Endothelial cell of umbilical vein (primary cell): Measurements from ENCODE around the gene KHDC1L. TPM values are rescaled to one million over a fixed set of nuclear protein-coding genes. Genes with fewer than 3 reads are reported as not detected.

Source experiments
- BruUV-seq: library from RNA; stranded (reverse); fragments of 400-500 nt; replicated peaks from 2 replicates; lab custom pipeline; 2021; lab: Mats Ljungman, UMichigan
- CTCF ChIA-PET: fragments of 300-600, 350-600 bp; sonication (Branson Sonifier 250); formaldehyde crosslinking; loops from one replicate; lab custom pipeline; 2021; ENCODE audit warnings: antibody characterized with exemption, inconsistent platforms; lab: Charles Lee
- POLR2A ChIA-PET: fragments of 300-600, 350-600 bp; sonication (Branson Sonifier 250); formaldehyde crosslinking; loops from one replicate; lab custom pipeline; 2021; ENCODE audit warnings: antibody characterized with exemption, inconsistent platforms; lab: Charles Lee
- DNase-seq: peaks from one replicate; pipeline ENCODE4 v3.0.0-alpha.2; 2011; ENCODE audit warnings: low read depth, low spot score
- FAIRE-seq: peaks from 2 replicates; lab custom pipeline; 2011; peaks lifted over from hg19 to GRCh38; lab: Jason Lieb, UNC
- H2AFZ ChIP-seq: 2 replicates; pipeline ENCODE4 v1.6.0; 2012; ENCODE audit warnings: low read depth, low read length, control low read depth, inconsistent platforms
- H3K27ac ChIP-seq: 2 replicates; pipeline ENCODE4 v1.5.1; 2011; ENCODE audit warnings: low read depth, mild to moderate bottlenecking, control low read depth, low read length, moderate library complexity; ENCODE audit not compliant: insufficient read depth
- H3K27me3 ChIP-seq, 2 experiments: 2 replicates each; pipeline versions ENCODE4 v1.6.0 to v1.6.1; 2011; ENCODE audit warnings: low read length in 2 of 2, mixed read lengths in 1 of 2; ENCODE audit not compliant: control insufficient read depth in 2 of 2, insufficient read depth in 2 of 2
- H3K36me3 ChIP-seq, 2 experiments: 2 replicates in 1 of 2; 3 replicates in 1 of 2; pipeline ENCODE4 v1.5.1; 2011; ENCODE audit warnings: low read length in 2 of 2, mild to moderate bottlenecking in 1 of 2, moderate library complexity in 1 of 2; ENCODE audit not compliant: control insufficient read depth in 2 of 2, insufficient read depth in 2 of 2; ENCODE audit errors: extremely low read depth in 1 of 2
- H3K4me1 ChIP-seq: 3 replicates; pipeline ENCODE4 v1.5.1; 2011; ENCODE audit warnings: mild to moderate bottlenecking, low read length; ENCODE audit not compliant: control insufficient read depth, insufficient read depth; ENCODE audit errors: extremely low read depth
- H3K4me2 ChIP-seq: 2 replicates; pipeline ENCODE4 v1.6.1; 2011; ENCODE audit warnings: low read length, control low read depth, mixed read lengths; ENCODE audit not compliant: insufficient read depth
- H3K4me3 ChIP-seq, 3 experiments: fragments of 200-600 bp in 1 of 3; sonication (generic), shearing (Covaris generic) in 1 of 3; replicated peaks in 1 of 3; 2 replicates each; pipeline ENCODE4 v1.5.1; 2011 to 2016; ENCODE audit warnings: control low read depth in 3 of 3, low read length in 3 of 3, mild to moderate bottlenecking in 2 of 3, inconsistent platforms in 1 of 3, low read depth in 1 of 3, moderate library complexity in 1 of 3; ENCODE audit not compliant: insufficient read depth in 1 of 3
- H3K79me2 ChIP-seq: 2 replicates; pipeline ENCODE4 v1.6.0; 2012; ENCODE audit warnings: low read length, inconsistent platforms; ENCODE audit not compliant: control insufficient read depth, insufficient read depth
- H3K9ac ChIP-seq: replicated peaks from 2 replicates; pipeline ENCODE3; 2011; ENCODE audit warnings: low read length, control low read depth; ENCODE audit not compliant: insufficient read depth; ENCODE audit errors: extremely low read depth
- H3K9me1 ChIP-seq: replicated peaks from 3 replicates; pipeline ENCODE4 v1.6.0; 2011; ENCODE audit warnings: mild to moderate bottlenecking, low read length; ENCODE audit not compliant: control insufficient read depth, insufficient read depth; ENCODE audit errors: extremely low read depth
- H3K9me3 ChIP-seq: replicated peaks from 2 replicates; pipeline ENCODE4 v1.5.1; 2012; ENCODE audit warnings: low read length, inconsistent platforms; ENCODE audit not compliant: control insufficient read depth, insufficient read depth
- H4K20me1 ChIP-seq: replicated peaks from 2 replicates; pipeline ENCODE3; 2011; ENCODE audit warnings: mild to moderate bottlenecking, low read length; ENCODE audit not compliant: control insufficient read depth, insufficient read depth; ENCODE audit errors: extremely low read depth
- EZH2 ChIP-seq: IDR thresholded peaks from 2 replicates; pipeline ENCODE4 v1.6.1; 2012; ENCODE audit warnings: borderline replicate concordance, low read depth, mild to moderate bottlenecking, moderate library complexity, low read length, inconsistent platforms; ENCODE audit not compliant: severe bottlenecking
- FOS ChIP-seq: IDR thresholded peaks from 2 replicates; pipeline ENCODE4 v1.6.1; 2011; ENCODE audit warnings: mild to moderate bottlenecking, low read length, moderate library complexity, borderline replicate concordance; ENCODE audit not compliant: insufficient read depth
- GATA2 ChIP-seq: IDR thresholded peaks from 2 replicates; pipeline ENCODE4 v1.7.0; 2011; ENCODE audit warnings: low read depth, mild to moderate bottlenecking, moderate library complexity, mixed read lengths, low read length; ENCODE audit not compliant: insufficient read length, insufficient read depth
- JUN ChIP-seq: IDR thresholded peaks from 2 replicates; pipeline ENCODE4 v1.6.1; 2011; ENCODE audit warnings: borderline replicate concordance, low read depth; ENCODE audit not compliant: insufficient read length, insufficient read depth
- MYC ChIP-seq: IDR thresholded peaks from one replicate; pipeline ENCODE4 v1.6.1; 2011; ENCODE audit warnings: mild to moderate bottlenecking, low read depth, low read length
- POLR2A ChIP-seq: IDR thresholded peaks from 2 replicates; pipeline ENCODE4 v1.6.1; 2012; ENCODE audit warnings: low read depth, mild to moderate bottlenecking, control low read depth, low read length
- dilution Hi-C: fragments of 300-500 bp; cut with MboI; formaldehyde crosslinking; loops from one replicate; pipeline ENCODE4 v1.15.0; 2019; ENCODE audit warnings: low sequenced_read_pairs; ENCODE audit not compliant: extremely low pct_ligation_motif_present
- intact Hi-C: fragments of 100-400 bp; cut with micrococcal nuclease; formaldehyde crosslinking; loops from one replicate; pipeline ENCODE4 v1.10.0; 2022
- polyA plus RNA-seq, 4 experiments: library from polyadenylated mRNA; depleted of rRNA in 3 of 4; stranded (reverse) in 3 of 4; unstranded in 1 of 4; fragments of >200 nt; gene quantifications; 2 replicates each; pipeline versions ENCODE4 v1.2.1 to v1.2.3, GENCODE V29; 2011 to 2012; ENCODE audit warnings: missing spikeins in 1 of 4
- total RNA-seq: library from RNA; stranded (reverse); gene quantifications from 2 replicates; pipeline ENCODE4 v1.2.3, GENCODE V29; 2021
- TF ChIP-seq, protein P1 (sequence below), 2 donors: IDR thresholded peaks; 1 replicate in 1 of 2; 2 replicates in 1 of 2; pipeline ENCODE4 v1.5.1; 2011; ENCODE audit warnings: low read length in 2 of 2, mild to moderate bottlenecking in 2 of 2, moderate library complexity in 2 of 2, control low read depth in 1 of 2, inconsistent platforms in 1 of 2, low read depth in 1 of 2; ENCODE audit not compliant: insufficient read depth in 1 of 2; ENCODE audit errors: extremely low read depth in 1 of 2
- TF ChIP-seq, protein P2 (sequence below): IDR thresholded peaks from 2 replicates; pipeline ENCODE4 v1.6.1; 2011; ENCODE audit not compliant: insufficient read depth, insufficient read length

Gene KHDC1L
- total and polyA plus RNA-seq, 2 donors (not counting 3 experiments of a cell fraction or from before 2014, with no cell fraction given), result 0.15 TPM; not detected in 1

DNA sequence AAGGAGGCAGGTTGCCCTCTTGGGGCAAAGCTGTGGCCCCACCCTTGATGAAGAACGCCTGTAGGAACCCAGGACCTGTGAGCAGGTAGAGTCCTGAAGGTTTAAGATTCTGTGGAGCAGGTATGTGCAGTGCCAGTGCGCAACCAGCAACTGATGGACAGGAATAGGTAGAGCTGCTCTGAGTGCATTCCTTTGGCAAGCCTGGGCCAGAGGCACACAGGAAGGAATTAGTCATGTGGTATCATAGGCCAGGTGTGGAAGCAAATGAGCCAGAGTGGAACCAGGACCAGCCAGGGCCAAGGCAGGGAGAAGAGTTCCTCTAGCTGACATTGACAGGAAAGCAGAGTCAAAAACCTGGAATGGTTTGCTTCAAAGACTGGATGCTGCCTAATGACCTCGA, 39.1 kb upstream of the KHDC1L start:
- no peaks in the 10 kb centered on the region for H3K36me3 ChIP-seq
- H3K4me2 ChIP-seq, result no peak overlapping the region
- intact Hi-C loops (no loop called here), dilution Hi-C loops (no loop called here)
- DNase-seq (no peak), FAIRE-seq (no peak)
- TF ChIP-seq FOS (no peak), MYC (no peak), POLR2A (no peak)
- H2AFZ ChIP-seq, result no peak overlapping the region
- H3K27me3 ChIP-seq, result no peaks in the 10 kb centered on the region
- H3K9me1 ChIP-seq, result no peaks in the 10 kb centered on the region
- ChIA-PET POLR2A (no interaction called here), CTCF (interaction anchor here (0.7 kb wide), 1 partner anchor 21 kb away, joined by 3 read pairs; no protein-coding TSS in a partner anchor)
- H3K9ac ChIP-seq, result no peak overlapping the region
- BruUV-seq, result no TSS peak
- H3K4me1 ChIP-seq, result peaks cover 15% of the 10 kb centered on the region
- H3K4me3 ChIP-seq, result no peak overlapping the region
- no peaks in the 10 kb centered on the region for H3K79me2 ChIP-seq
- H4K20me1 ChIP-seq, result no peaks in the 10 kb centered on the region
- no peak overlapping the region for H3K27ac ChIP-seq
- no peaks in the 10 kb centered on the region for H3K9me3 ChIP-seq

DNA sequence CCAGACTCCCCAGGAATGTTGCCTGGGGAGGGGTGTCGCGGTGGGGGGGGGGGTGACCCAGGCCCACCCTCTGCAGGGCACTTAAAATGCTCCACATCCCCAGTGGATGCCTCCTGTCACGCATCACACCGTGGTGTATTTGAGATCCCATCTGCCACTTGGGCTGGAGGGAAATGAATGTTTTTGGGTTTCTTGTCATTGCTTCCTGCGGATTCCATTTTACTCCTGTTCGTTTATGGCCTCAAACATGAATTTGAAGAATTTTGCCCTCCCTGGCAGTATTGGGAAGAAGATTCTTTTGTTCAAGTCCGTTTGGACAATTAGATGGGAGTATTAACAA, 38.2 kb upstream of the KHDC1L start:
- Histone ChIP-seq H3K4me2 (peak overlapping the region; percentile 69), H3K4me1 (peaks cover 15% of the 10 kb centered on the region), H3K79me2 (no peaks in the 10 kb centered on the region), H3K9me1 (no peaks in the 10 kb centered on the region), H2AFZ (peak overlapping the region; percentile 98), H3K27ac (peak overlapping the region; percentile 12), H3K4me3 (peak overlapping the region; percentile 56 to 67 (median 60)), H3K27me3 (no peaks in the 10 kb centered on the region), H3K9me3 (no peaks in the 10 kb centered on the region), H3K9ac (peak overlapping the region; percentile 46), H4K20me1 (no peaks in the 10 kb centered on the region), H3K36me3 (no peaks in the 10 kb centered on the region)
- FAIRE-seq, result peak; percentile 31
- BruUV-seq, result TSS peak; percentile 29
- ChIA-PET POLR2A (no interaction called here), CTCF (interaction anchor here (1.0 to 1.1 kb wide), 4 partner anchors 20 to 63 kb away, joined by 3 to 4 read pairs (median 4); no protein-coding TSS in a partner anchor)
- dilution Hi-C loops, result no loop called here
- TF ChIP-seq JUN, result no peak
- no peak for TF ChIP-seq POLR2A
- TF ChIP-seq MYC, result no peak
- TF ChIP-seq, protein P1, sequence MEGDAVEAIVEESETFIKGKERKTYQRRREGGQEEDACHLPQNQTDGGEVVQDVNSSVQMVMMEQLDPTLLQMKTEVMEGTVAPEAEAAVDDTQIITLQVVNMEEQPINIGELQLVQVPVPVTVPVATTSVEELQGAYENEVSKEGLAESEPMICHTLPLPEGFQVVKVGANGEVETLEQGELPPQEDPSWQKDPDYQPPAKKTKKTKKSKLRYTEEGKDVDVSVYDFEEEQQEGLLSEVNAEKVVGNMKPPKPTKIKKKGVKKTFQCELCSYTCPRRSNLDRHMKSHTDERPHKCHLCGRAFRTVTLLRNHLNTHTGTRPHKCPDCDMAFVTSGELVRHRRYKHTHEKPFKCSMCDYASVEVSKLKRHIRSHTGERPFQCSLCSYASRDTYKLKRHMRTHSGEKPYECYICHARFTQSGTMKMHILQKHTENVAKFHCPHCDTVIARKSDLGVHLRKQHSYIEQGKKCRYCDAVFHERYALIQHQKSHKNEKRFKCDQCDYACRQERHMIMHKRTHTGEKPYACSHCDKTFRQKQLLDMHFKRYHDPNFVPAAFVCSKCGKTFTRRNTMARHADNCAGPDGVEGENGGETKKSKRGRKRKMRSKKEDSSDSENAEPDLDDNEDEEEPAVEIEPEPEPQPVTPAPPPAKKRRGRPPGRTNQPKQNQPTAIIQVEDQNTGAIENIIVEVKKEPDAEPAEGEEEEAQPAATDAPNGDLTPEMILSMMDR (IDR thresholded peaks at IDR 0.05; ENCODE audit: extremely low read depth in 1 of 2, insufficient read depth in 1 of 2, low read depth in 1 of 2, low read length in 2 of 2), result no peak
- TF ChIP-seq EZH2, result no peak
- TF ChIP-seq GATA2, result no peak
- TF ChIP-seq, protein P2, sequence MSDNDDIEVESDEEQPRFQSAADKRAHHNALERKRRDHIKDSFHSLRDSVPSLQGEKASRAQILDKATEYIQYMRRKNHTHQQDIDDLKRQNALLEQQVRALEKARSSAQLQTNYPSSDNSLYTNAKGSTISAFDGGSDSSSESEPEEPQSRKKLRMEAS, result no peak
- TF ChIP-seq FOS, result no peak
- no peak for DNase-seq
- intact Hi-C loops, result loop anchor here (2.0 kb wide), 1 partner anchor 19 kb away; no protein-coding TSS in a partner anchor
